ENCODE data around the gene RELT. TPM values are rescaled to one million over a fixed set of nuclear protein-coding genes. Genes with fewer than 3 reads are reported as not detected.

The RELT gene
- total RNA-seq, 1 experiment from 2014 or later, result 13.8 TPM

DNA sequence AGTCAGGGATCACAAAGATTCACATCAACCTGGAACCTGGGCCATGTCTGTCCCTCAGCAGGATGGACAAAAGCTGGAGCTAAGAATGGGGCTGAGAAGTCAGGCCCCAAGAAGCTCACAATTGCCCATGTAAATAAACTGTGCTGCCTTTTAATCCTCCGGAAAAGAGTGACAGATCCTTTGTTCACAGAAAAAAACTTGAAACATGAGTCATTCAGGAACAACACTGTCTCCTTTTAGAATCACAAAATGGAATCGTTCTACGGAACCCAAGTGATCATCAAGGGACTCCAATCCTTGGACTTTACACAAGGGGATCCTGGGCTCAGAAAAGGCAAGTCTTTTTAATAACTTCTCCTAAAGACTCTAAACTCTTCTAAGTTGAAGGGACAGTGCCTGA is 36.1 kb downstream of the RELT start:
- Histone ChIP-seq H2AFZ (ENCODE audit: low read depth, low read length, poor library complexity, severe bottlenecking) (no peak overlapping the region), H3K4me1 (ENCODE audit: control insufficient read depth in 1 of 2, insufficient read depth in 2 of 2, low read length in 2 of 2) (peaks cover 0 to 7% of the 10 kb centered on the region in 2 experiments; a peak in 1 of 4 replicates), H3K4me2 (ENCODE audit: low read length) (no peak overlapping the region), H3K9me2 (ENCODE audit: insufficient read depth) (no peaks in the 10 kb centered on the region), H3K9ac (ENCODE audit: low read length) (no peak overlapping the region), H3K27me3 (ENCODE audit: insufficient read depth, low read length) (no peaks in the 10 kb centered on the region), H3K27ac (ENCODE audit: low read depth, low read length) (no peak overlapping the region), H3K4me3 (replicated peaks in 1 of 2; ENCODE audit: low read depth in 1 of 2, low read length in 2 of 2) (no peak overlapping the region), H3K36me3 (ENCODE audit: control insufficient read depth in 1 of 2, insufficient read depth in 2 of 2, low read length in 2 of 2) (peaks cover 0 to 4% of the 10 kb centered on the region in 2 experiments; a peak in 1 of 4 replicates), H4K20me1 (ENCODE audit: insufficient read depth) (no peaks in the 10 kb centered on the region), H3K9me3 (ENCODE audit: control insufficient read depth in 1 of 2, insufficient read depth in 1 of 2, low read depth in 1 of 2, low read length in 2 of 2) (no peaks in the 10 kb centered on the region), H3K79me2 (ENCODE audit: insufficient read depth, low read length) (no peaks in the 10 kb centered on the region)
- TF ChIP-seq, protein P1, sequence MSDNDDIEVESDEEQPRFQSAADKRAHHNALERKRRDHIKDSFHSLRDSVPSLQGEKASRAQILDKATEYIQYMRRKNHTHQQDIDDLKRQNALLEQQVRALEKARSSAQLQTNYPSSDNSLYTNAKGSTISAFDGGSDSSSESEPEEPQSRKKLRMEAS (IDR thresholded peaks at IDR 0.05), result no peak
- TF ChIP-seq SIN3A (IDR thresholded peaks at IDR 0.05; ENCODE audit: low read depth) (no peak), POLR2A (IDR thresholded peaks at IDR 0.05; ENCODE audit: borderline replicate concordance, extremely low read depth, insufficient read depth, insufficient read length) (no peak), FOSL1 (IDR thresholded peaks at IDR 0.05; ENCODE audit: low read depth) (no peak), SRF (IDR thresholded peaks at IDR 0.05; ENCODE audit: low read depth) (no peak), ELF1 (IDR thresholded peaks at IDR 0.05; ENCODE audit: borderline replicate concordance, low read depth) (no peak), JUND (IDR thresholded peaks at IDR 0.05) (no peak; the same call in 1 of the 2 replicates), SP1 (IDR thresholded peaks at IDR 0.05; ENCODE audit: low read depth) (no peak), POLR2AphosphoS5 (IDR thresholded peaks at IDR 0.05; ENCODE audit: low read depth, low read length) (no peak), ZNF274 (IDR thresholded peaks at IDR 0.05; ENCODE audit: low read depth, low read length) (no peak), TCF7L2 (IDR thresholded peaks at IDR 0.05; ENCODE audit: borderline replicate concordance, extremely low read depth, insufficient read depth, insufficient read length) (no peak), CEBPB (IDR thresholded peaks at IDR 0.05; ENCODE audit: low read depth) (no peak)
- TF ChIP-seq, protein P2, sequence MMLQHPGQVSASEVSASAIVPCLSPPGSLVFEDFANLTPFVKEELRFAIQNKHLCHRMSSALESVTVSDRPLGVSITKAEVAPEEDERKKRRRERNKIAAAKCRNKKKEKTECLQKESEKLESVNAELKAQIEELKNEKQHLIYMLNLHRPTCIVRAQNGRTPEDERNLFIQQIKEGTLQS (IDR thresholded peaks at IDR 0.05), result no peak
- TF ChIP-seq, protein P3, sequence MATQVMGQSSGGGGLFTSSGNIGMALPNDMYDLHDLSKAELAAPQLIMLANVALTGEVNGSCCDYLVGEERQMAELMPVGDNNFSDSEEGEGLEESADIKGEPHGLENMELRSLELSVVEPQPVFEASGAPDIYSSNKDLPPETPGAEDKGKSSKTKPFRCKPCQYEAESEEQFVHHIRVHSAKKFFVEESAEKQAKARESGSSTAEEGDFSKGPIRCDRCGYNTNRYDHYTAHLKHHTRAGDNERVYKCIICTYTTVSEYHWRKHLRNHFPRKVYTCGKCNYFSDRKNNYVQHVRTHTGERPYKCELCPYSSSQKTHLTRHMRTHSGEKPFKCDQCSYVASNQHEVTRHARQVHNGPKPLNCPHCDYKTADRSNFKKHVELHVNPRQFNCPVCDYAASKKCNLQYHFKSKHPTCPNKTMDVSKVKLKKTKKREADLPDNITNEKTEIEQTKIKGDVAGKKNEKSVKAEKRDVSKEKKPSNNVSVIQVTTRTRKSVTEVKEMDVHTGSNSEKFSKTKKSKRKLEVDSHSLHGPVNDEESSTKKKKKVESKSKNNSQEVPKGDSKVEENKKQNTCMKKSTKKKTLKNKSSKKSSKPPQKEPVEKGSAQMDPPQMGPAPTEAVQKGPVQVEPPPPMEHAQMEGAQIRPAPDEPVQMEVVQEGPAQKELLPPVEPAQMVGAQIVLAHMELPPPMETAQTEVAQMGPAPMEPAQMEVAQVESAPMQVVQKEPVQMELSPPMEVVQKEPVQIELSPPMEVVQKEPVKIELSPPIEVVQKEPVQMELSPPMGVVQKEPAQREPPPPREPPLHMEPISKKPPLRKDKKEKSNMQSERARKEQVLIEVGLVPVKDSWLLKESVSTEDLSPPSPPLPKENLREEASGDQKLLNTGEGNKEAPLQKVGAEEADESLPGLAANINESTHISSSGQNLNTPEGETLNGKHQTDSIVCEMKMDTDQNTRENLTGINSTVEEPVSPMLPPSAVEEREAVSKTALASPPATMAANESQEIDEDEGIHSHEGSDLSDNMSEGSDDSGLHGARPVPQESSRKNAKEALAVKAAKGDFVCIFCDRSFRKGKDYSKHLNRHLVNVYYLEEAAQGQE (IDR thresholded peaks at IDR 0.05; ENCODE audit: low read depth), result no peak
- intact Hi-C loops (cut with micrococcal nuclease), result no loop called here
- RAD21 ChIA-PET (ENCODE audit: low non-redundant PET in 1 of 2, low total read pairs in 2 of 2, uncharacterized antibody in 2 of 2, unreplicated experiment in 2 of 2), result no interaction called here
- CTCF ChIA-PET, result no interaction called here
- POLR2A ChIA-PET, result no interaction called here
- BruUV-seq (replicated peaks), result no TSS peak
- ATAC-seq (no peak), DNase-seq (ENCODE audit: low read depth, low spot score) (no peak)
